Testis (tissue), 3 donors: ENCODE results near the gene MAP1LC3B2. TPM values are rescaled to one million over a fixed set of nuclear protein-coding genes. Genes with fewer than 3 reads are reported as not detected.

ENCODE experiments used
- DNase-seq: peaks from one replicate; pipeline ENCODE4 v3.0.0-alpha.2; 2019
- H3K27ac ChIP-seq, 2 donors: fragments of 200-600 bp; sonication (generic); one replicate each; pipeline ENCODE4 v1.5.1; 2019
- H3K27me3 ChIP-seq: fragments of 200-600 bp; sonication (generic); one replicate; pipeline ENCODE4 v1.5.1; 2019
- H3K36me3 ChIP-seq: fragments of 200-600 bp; sonication (generic); one replicate; pipeline ENCODE4 v1.5.1; 2017; ENCODE audit warnings: low read depth; ENCODE audit errors: missing control alignments
- H3K4me1 ChIP-seq: fragments of 200-600 bp; sonication (generic); one replicate; pipeline ENCODE4 v1.5.1; 2019
- H3K4me3 ChIP-seq, 2 donors: fragments of 200-600 bp; sonication (generic); one replicate each; pipeline ENCODE4 v1.5.1; 2017 to 2019
- H3K9me3 ChIP-seq: fragments of 200-600 bp; sonication (generic); one replicate; pipeline ENCODE4 v1.5.1; 2017
- POLR2A ChIP-seq: fragments of 450-650 bp; IDR thresholded peaks from one replicate; pipeline ENCODE4 v1.6.1; 2017; ENCODE audit warnings: antibody characterized with exemption, mild to moderate bottlenecking, moderate library complexity
- WGBS, 2 donors: methylation state at CpG; one replicate each; pipeline ENCODE4 v1.1.5; 2018; 5-methylcytosine and 5-hydroxymethylcytosine counted together
- intact Hi-C: fragments of 100-400 bp; cut with DNase I; formaldehyde crosslinking; loops from one replicate; pipeline ENCODE4 v1.15.1; 2023; ENCODE audit warnings: low total_unique reads
- polyA plus RNA-seq: library from polyadenylated mRNA; stranded (reverse); fragments of 350-450 nt; fragmentation: Illumina TruSeq; extraction: RNeasy Lipid Tissue Mini Kit (QIAGEN cat#74804); gene quantifications from one replicate; pipeline ENCODE4 v1.2.3, GENCODE V29; 2014; ENCODE audit warnings: low read depth, low replicate concordance; ENCODE audit not compliant: insufficient read depth
- total RNA-seq, 2 donors: library from RNA; depleted of rRNA; stranded (reverse); fragments of >200 nt; gene quantifications; one replicate each; pipeline ENCODE4 v1.2.3, GENCODE V29; 2016
- TF ChIP-seq, protein P1 (sequence below), 3 experiments: fragments of 450-650 bp in 2 of 3; fragments of 200-600 bp in 1 of 3; sonication (generic) in 1 of 3; IDR thresholded peaks; one replicate each; pipeline ENCODE4 v1.5.1; 2016 to 2019; ENCODE audit warnings: antibody characterized with exemption in 3 of 3, mild to moderate bottlenecking in 2 of 3, moderate library complexity in 1 of 3

Gene MAP1LC3B2
- total and polyA plus RNA-seq, 3 donors from 2014 or later, result 1.0 to 2.1 (median 1.5) TPM

DNA sequence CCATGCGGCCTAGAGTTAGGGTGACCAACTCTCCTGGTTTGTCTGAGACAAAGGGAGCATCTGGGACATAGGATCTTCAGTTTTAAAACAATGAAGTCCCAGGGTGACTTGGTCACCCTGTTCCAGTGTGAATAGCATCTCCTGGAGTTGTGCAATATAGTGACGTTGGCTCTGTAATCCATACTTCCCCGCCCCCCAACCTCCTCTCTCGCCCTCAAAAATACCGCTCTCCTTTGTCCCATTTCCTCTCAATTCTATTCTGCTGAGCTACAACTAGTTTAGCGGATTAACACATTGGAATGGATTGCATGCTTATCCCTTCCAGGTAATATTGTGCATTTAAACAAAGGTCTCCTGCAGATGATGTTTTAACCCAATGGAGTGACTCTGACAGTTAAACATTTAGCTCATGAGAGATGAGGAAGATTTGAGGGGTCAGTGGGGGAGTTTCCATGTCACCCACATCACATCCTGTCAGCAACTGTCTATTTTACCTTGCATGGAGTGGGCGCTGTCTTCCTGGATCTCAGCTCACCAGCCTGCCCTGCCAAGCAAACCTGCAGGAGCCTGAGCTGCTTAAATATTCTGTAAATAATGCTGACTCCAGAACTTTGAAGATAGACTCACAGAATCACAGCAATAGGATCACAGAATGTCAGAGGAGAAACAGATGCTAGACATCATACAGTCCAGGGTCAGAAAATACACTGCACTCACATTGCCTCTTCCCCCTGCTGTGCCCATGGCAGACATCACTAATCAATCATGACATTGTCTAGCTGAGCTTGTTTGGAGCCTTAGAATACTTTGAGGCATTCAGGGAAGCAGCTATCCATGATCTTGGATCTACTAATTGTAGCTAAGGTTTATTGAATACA is 43.0 kb downstream of the MAP1LC3B2 start:
- DNase-seq, result no peak
- TF ChIP-seq, protein P1, sequence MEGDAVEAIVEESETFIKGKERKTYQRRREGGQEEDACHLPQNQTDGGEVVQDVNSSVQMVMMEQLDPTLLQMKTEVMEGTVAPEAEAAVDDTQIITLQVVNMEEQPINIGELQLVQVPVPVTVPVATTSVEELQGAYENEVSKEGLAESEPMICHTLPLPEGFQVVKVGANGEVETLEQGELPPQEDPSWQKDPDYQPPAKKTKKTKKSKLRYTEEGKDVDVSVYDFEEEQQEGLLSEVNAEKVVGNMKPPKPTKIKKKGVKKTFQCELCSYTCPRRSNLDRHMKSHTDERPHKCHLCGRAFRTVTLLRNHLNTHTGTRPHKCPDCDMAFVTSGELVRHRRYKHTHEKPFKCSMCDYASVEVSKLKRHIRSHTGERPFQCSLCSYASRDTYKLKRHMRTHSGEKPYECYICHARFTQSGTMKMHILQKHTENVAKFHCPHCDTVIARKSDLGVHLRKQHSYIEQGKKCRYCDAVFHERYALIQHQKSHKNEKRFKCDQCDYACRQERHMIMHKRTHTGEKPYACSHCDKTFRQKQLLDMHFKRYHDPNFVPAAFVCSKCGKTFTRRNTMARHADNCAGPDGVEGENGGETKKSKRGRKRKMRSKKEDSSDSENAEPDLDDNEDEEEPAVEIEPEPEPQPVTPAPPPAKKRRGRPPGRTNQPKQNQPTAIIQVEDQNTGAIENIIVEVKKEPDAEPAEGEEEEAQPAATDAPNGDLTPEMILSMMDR (IDR thresholded peaks at IDR 0.05), result no peak
- no peak for TF ChIP-seq POLR2A
- Histone ChIP-seq H3K9me3 (no peaks in the 10 kb centered on the region), H3K4me3 (no peak overlapping the region), H3K27me3 (no peaks in the 10 kb centered on the region), H3K4me1 (peaks cover 49% of the 10 kb centered on the region), H3K27ac (no peak overlapping the region), H3K36me3 (no peaks in the 10 kb centered on the region)
- 90 to 92% methylated on average over 7 of the region's 7 CpGs for WGBS, 2 donors
- intact Hi-C loops, result no loop called here

DNA sequence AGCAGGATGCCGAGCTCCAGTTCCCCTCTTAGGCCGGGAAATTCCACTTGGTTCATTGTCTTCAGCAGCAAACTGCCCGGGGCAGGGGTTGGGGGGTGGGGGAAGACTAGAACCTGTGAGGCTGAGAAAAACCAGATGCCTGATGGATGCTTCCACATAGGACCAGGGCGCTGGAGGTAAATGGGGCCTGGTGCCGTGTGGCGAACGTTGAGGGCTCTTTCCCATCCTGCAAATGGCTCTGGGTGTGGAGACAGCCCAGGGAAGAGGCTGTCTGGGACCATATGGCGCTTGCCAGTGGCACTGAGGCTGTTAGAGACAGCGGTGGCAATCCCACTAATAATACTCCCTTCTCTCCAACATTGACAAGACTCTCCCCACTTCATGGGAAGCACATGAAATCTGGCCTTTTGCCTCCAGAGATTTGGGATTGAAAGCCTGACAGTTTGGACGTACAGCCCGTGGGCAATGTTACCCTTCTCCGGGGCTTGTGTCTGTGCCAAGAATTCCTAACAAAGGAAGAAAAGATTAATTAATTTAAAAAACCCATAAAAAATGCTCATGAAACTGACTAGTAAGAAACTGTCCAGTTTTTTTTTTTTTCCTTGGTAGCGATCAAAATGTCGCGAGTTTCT is 44.5 kb downstream of the MAP1LC3B2 start:
- intact Hi-C loops, result no loop called here
- no peaks in the 10 kb centered on the region for H3K36me3 ChIP-seq
- TF ChIP-seq POLR2A, result no peak
- TF ChIP-seq, protein P1 (IDR thresholded peaks at IDR 0.05), result no peak
- H3K27me3 ChIP-seq, result no peaks in the 10 kb centered on the region
- no peaks in the 10 kb centered on the region for H3K9me3 ChIP-seq
- no peak for DNase-seq
- WGBS, 2 donors, result 73 to 76% methylated on average over 15 of the region's 15 CpGs
- H3K4me3 ChIP-seq, result no peak overlapping the region
- peaks cover 41% of the 10 kb centered on the region for H3K4me1 ChIP-seq
- no peak overlapping the region for H3K27ac ChIP-seq

DNA sequence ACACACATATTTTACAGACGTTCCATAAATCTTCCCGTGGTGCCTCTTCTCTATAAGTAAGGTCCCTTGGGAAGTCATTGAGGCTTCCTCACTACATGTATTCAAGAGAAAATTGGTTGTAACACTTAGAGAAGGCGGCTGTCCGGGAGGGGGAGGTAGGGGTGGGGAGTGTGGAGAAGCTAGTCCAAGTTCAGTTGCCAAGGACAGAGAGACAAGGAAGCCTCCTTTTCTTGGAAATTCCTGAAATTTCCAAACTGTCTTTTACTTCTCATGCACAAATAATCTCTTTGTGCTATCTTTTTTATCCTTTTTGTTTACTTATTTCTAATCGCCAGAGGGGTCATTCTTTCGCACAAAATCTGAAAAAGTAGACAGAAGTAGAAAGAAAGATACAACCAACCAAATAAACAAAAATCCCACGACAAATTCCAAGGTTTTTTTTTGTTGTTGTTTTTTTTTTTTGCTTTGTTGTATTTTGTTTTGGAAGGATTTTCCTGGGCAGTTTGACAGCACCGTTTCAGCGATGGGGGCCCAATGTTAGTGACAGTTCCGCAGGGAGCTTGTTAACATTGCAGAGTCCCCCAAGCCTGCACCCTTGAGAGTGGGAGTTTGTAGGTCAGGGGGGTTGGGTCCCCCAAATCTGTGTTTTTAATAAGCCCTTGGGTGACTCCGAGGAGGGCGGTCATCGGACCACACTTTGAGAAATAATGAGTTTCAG is 45.2 kb downstream of the MAP1LC3B2 start:
- H3K36me3 ChIP-seq, result no peaks in the 10 kb centered on the region
- peak; percentile 66 for DNase-seq
- WGBS, 2 donors, result 31 to 35% methylated on average over 13 of the region's 13 CpGs
- H3K4me3 ChIP-seq, result no peak overlapping the region
- H3K27me3 ChIP-seq, result no peaks in the 10 kb centered on the region
- H3K9me3 ChIP-seq, result no peaks in the 10 kb centered on the region
- H3K27ac ChIP-seq, result no peak overlapping the region
- TF ChIP-seq, protein P1 (IDR thresholded peaks at IDR 0.05), result no peak
- no peak for TF ChIP-seq POLR2A
- H3K4me1 ChIP-seq, result peaks cover 35% of the 10 kb centered on the region
- intact Hi-C loops, result no loop called here

DNA sequence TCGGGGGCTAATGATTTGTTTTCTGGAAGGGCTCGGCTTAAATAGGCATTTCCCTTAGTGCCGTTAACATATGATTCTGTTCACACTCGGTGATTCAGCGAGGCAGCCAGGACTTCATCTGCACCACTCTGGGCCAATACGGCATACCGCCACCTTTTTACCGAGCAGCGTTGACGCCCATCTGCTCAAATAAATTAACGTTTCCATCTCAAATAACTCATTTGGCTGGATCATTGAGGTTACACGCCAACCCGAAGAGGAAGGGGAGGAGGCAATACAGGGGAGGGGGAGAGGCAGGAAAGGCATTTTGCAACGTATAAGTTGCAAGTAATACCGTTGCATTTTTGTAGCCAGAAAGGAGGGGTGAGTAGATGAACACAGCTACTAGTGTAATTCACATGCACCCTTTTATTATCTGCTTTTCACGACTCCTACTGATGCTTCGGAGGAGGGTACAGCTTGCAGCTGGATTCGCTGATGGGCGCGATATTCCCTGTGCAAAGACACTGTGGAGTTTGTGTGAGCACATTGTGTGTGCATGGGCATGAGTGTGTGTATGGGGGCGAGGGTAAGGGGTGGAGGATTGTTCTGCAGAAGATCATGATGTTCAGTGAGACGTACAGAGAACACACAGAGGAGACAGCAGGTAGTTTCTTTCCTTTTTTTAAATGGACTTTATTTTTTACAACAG is 45.9 kb downstream of the MAP1LC3B2 start:
- no peak for TF ChIP-seq POLR2A
- TF ChIP-seq, protein P1 (IDR thresholded peaks at IDR 0.05), result no peak
- Histone ChIP-seq H3K9me3 (no peaks in the 10 kb centered on the region), H3K27ac (no peak overlapping the region), H3K36me3 (no peaks in the 10 kb centered on the region), H3K4me1 (peaks cover 28% of the 10 kb centered on the region), H3K27me3 (no peaks in the 10 kb centered on the region), H3K4me3 (no peak overlapping the region)
- DNase-seq, result peak; percentile 41
- 31 to 44% methylated on average over 17 to 22 of the region's 22 CpGs for WGBS, 2 donors
- intact Hi-C loops, result no loop called here
